Stimulated activated CD8-positive, alpha-beta memory T cell treated with anti-CD3 and anti-CD28 coated beads, Interleukin-2, amount 100 ng/mL, for 1 hour (primary cell): ENCODE measurements around the gene NELFE.
"Not testable (repeated sequence)": the region's sequence is repeated elsewhere in the genome, so short reads cannot be mapped to it uniquely, and the experiment has no call there.

ENCODE experiments used
- DNase-seq, 2 donors: peaks; one replicate each; pipeline ENCODE4 v3.0.0-alpha.2; 2020; ENCODE audit warnings: low read depth in 2 of 2

NELFE gene

GRCh38 chr6:31949926-31950548 is 8.7 kb downstream of the NELFE start:
- no peak for DNase-seq

- no peak for DNase-seq
Observed at GRCh38 chr6:31948753-31949413, 9.9 kb downstream of the NELFE start.

- DNase-seq: no peak
Observed at GRCh38 chr6:31948306-31948705, 10.5 kb downstream of the NELFE start.

- DNase-seq: no peak
Observed at GRCh38 chr6:31947864-31948263, 10.9 kb downstream of the NELFE start.

GRCh38 chr6:31947070-31947675 is 11.6 kb downstream of the NELFE start:
- DNase-seq: no peak

- no peak for DNase-seq
Observed at GRCh38 chr6:31946370-31946885, 12.3 kb downstream of the NELFE start.

- DNase-seq: no peak
Observed at GRCh38 chr6:31945507-31946369, 13.0 kb downstream of the NELFE start, which contains the start of gene CFB. Gene CFB (plus strand): TSS chr6:31946095. CDS start chr6:31946222, 127 bp downstream.

GRCh38 chr6:31945154-31945506 is 13.6 kb downstream of the NELFE start:
- no peak for DNase-seq

- no peak for DNase-seq
Observed at GRCh38 chr6:31943742-31944141, 15.0 kb downstream of the NELFE start.

GRCh38 chr6:31940256-31940664 is 18.5 kb downstream of the NELFE start:
- DNase-seq: no peak

- no peak for DNase-seq
Observed at GRCh38 chr6:31935823-31936222, 22.9 kb downstream of the NELFE start.

- no peak for DNase-seq
Observed at GRCh38 chr6:31935021-31935420, 23.8 kb downstream of the NELFE start.

- DNase-seq: no peak
Observed at GRCh38 chr6:31933537-31933936, 25.2 kb downstream of the NELFE start.

- DNase-seq: not testable (repeated sequence)
Observed at GRCh38 chr6:31932137-31932536, 26.6 kb downstream of the NELFE start.

- DNase-seq: no peak
Observed at GRCh38 chr6:31930962-31931361, 27.8 kb downstream of the NELFE start.

GRCh38 chr6:31928672-31928939 is 30.2 kb downstream of the NELFE start:
- DNase-seq: no peak

- DNase-seq: no peak
Observed at GRCh38 chr6:31927863-31928671, 30.7 kb downstream of the NELFE start.

- DNase-seq: no peak
Observed at GRCh38 chr6:31927242-31927862, 31.4 kb downstream of the NELFE start, which contains the start of gene C2. Gene C2 (plus strand): TSS chr6:31927717. CDS start chr6:31927753, 36 bp downstream.

GRCh38 chr6:31922942-31923341 is 35.8 kb downstream of the NELFE start:
- no peak for DNase-seq

- DNase-seq: no peak
Observed at GRCh38 chr6:31920811-31921210, 38.0 kb downstream of the NELFE start.
